Natural killer cell (primary cell): ENCODE data around the gene ELAVL2. TPM values are rescaled to one million over a fixed set of nuclear protein-coding genes. Genes with fewer than 3 reads are reported as not detected.

Experiments
- ATAC-seq, 3 donors: fragments of 150-1000 bp in 2 of 3; fragments of 200-7000 bp in 1 of 3; cut with Tn5 transposase; 1 replicate in 1 of 3; 2 replicates in 2 of 3; pipeline ENCODE4 v1.10.0; 2021; ENCODE audit warnings: mild to moderate bottlenecking in 2 of 3, moderate library complexity in 2 of 3
- DNase-seq, 2 donors: peaks; one replicate each; pipeline versions ENCODE4 v3.0.0 to v3.0.0-alpha.2; 2013 to 2021; ENCODE audit warnings: mixed read lengths in 1 of 2
- H3K27ac ChIP-seq: one replicate; pipeline ENCODE4 v1.5.1; 2013; ENCODE audit warnings: mild to moderate bottlenecking, low read length
- H3K27me3 ChIP-seq: one replicate; pipeline ENCODE4 v1.6.1; 2013; ENCODE audit warnings: low read length; ENCODE audit not compliant: control insufficient read depth, insufficient read depth
- H3K36me3 ChIP-seq: one replicate; pipeline ENCODE4 v1.6.1; 2013; ENCODE audit warnings: low read length; ENCODE audit not compliant: control insufficient read depth, insufficient read depth
- H3K4me1 ChIP-seq: one replicate; pipeline ENCODE4 v1.6.1; 2013; ENCODE audit warnings: low read length; ENCODE audit not compliant: control insufficient read depth, insufficient read depth
- H3K4me3 ChIP-seq: one replicate; pipeline ENCODE4 v1.5.1; 2013; ENCODE audit warnings: low read length
- H3K9me3 ChIP-seq: one replicate; pipeline ENCODE4 v1.6.1; 2013; ENCODE audit warnings: low read length; ENCODE audit not compliant: control insufficient read depth, insufficient read depth
- H3K27ac Mint-ChIP-seq, 2 donors: one replicate each; pipeline ENCODE4 v1.8.0; 2022; ENCODE audit warnings: mild to moderate bottlenecking in 2 of 2, mixed read lengths in 2 of 2, moderate library complexity in 1 of 2
- H3K27me3 Mint-ChIP-seq, 2 donors: one replicate each; pipeline ENCODE4 v1.8.0; 2022; ENCODE audit warnings: low read depth in 2 of 2, mixed read lengths in 2 of 2
- H3K36me3 Mint-ChIP-seq: one replicate; pipeline ENCODE4 v1.8.0; 2022; ENCODE audit warnings: mixed read lengths
- H3K4me1 Mint-ChIP-seq, 2 donors: one replicate each; pipeline ENCODE4 v1.8.0; 2022; ENCODE audit warnings: mixed read lengths in 2 of 2
- H3K4me3 Mint-ChIP-seq: one replicate; pipeline ENCODE4 v1.8.0; 2022; ENCODE audit warnings: mild to moderate bottlenecking, moderate library complexity, mixed read lengths
- H3K9me3 Mint-ChIP-seq, 2 donors: one replicate each; pipeline ENCODE4 v1.8.0; 2022; ENCODE audit warnings: mixed read lengths in 2 of 2
- WGBS: methylation state at CpG from one replicate; pipeline ENCODE4 v1.1.7; 2013; ENCODE audit warnings: missing lambda C conversion rate; ENCODE audit not compliant: insufficient coverage; 5-methylcytosine and 5-hydroxymethylcytosine counted together
- intact Hi-C: fragments of 100-400 bp; cut with micrococcal nuclease; formaldehyde crosslinking; loops from one replicate; pipeline ENCODE4 v1.14.2; 2022
- total RNA-seq, 4 donors: library from RNA; stranded (reverse); fragments of 120-200 nt in 1 of 4; gene quantifications; one replicate each; pipeline versions ENCODE4 v1.2.3 to v1.2.4, GENCODE V29; 2013 to 2022
- TF ChIP-seq, protein P1 (sequence below): fragments of 200-600 bp; IDR thresholded peaks from one replicate; pipeline ENCODE4 v1.8.0; 2022; ENCODE audit warnings: antibody characterized with exemption

Gene ELAVL2
- total RNA-seq, 3 donors from 2014 or later (not counting 1 experiment from before 2014, with no cell fraction given): not detected

DNA sequence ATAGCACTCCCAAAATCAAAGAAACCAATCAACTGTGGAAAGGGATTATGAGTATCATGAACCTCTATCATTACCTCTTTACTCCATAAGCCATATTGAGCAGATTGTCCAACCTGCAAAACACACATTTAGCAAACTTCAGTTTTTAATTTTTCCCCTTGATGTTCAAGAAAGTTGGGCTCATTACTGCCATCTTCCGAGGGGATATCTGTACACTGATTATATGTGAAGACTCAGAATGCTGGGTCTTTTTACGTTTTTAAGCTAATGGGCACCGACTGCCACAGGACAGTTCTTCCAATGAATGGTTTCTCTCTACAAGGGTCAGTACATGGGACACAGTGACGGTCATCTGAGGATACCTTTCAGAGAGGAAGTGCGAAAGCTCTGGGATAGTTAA, 132.7 kb downstream of the ELAVL2 start:
- H3K4me1 ChIP-seq: no peaks in the 10 kb centered on the region
- no peak for ATAC-seq
- H3K4me3 ChIP-seq: no peak overlapping the region
- H3K9me3 ChIP-seq: peaks cover 5% of the 10 kb centered on the region
- no peaks in the 10 kb centered on the region for H3K4me1 Mint-ChIP-seq
- no peak overlapping the region for H3K27ac Mint-ChIP-seq
- intact Hi-C loops: no loop called here
- no peaks in the 10 kb centered on the region for H3K36me3 Mint-ChIP-seq
- H3K36me3 ChIP-seq: no peaks in the 10 kb centered on the region
- H3K27me3 ChIP-seq: no peaks in the 10 kb centered on the region
- no peaks in the 10 kb centered on the region for H3K27me3 Mint-ChIP-seq
- no peak overlapping the region for H3K4me3 Mint-ChIP-seq
- TF ChIP-seq, protein P1, sequence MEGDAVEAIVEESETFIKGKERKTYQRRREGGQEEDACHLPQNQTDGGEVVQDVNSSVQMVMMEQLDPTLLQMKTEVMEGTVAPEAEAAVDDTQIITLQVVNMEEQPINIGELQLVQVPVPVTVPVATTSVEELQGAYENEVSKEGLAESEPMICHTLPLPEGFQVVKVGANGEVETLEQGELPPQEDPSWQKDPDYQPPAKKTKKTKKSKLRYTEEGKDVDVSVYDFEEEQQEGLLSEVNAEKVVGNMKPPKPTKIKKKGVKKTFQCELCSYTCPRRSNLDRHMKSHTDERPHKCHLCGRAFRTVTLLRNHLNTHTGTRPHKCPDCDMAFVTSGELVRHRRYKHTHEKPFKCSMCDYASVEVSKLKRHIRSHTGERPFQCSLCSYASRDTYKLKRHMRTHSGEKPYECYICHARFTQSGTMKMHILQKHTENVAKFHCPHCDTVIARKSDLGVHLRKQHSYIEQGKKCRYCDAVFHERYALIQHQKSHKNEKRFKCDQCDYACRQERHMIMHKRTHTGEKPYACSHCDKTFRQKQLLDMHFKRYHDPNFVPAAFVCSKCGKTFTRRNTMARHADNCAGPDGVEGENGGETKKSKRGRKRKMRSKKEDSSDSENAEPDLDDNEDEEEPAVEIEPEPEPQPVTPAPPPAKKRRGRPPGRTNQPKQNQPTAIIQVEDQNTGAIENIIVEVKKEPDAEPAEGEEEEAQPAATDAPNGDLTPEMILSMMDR: no peak
- H3K27ac ChIP-seq: no peak overlapping the region
- no peak for DNase-seq
- 91% methylated on average over 5 of the region's 5 CpGs for WGBS
- peaks cover 6 to 9% of the 10 kb centered on the region in 2 donors for H3K9me3 Mint-ChIP-seq

DNA sequence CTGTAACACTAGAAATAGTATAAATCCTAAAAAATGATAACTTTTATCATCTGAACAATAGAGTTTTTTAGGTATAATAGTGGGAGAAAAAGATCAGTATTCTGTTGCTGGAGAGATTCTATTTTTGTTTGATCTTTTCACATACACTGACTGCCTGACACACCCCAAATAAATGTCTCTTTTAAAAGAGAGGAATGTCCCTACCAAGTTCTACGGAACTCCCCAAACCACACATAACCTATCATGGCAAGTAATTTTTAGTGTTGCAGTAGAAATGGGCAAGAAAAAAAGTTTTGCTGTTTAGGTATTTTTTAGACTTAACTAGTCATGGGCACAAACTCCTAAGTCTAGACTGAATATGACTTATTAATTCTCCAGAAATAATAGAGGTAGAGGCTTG, 139.1 kb downstream of the ELAVL2 start:
- Histone ChIP-seq H3K36me3 (no peaks in the 10 kb centered on the region), H3K9me3 (no peaks in the 10 kb centered on the region), H3K4me3 (no peak overlapping the region), H3K4me1 (no peaks in the 10 kb centered on the region), H3K27ac (no peak overlapping the region), H3K27me3 (no peaks in the 10 kb centered on the region)
- H3K9me3 Mint-ChIP-seq: peaks cover 7 to 11% of the 10 kb centered on the region in 2 donors
- H3K36me3 Mint-ChIP-seq: peaks cover 8% of the 10 kb centered on the region
- H3K27ac Mint-ChIP-seq: no peak overlapping the region
- WGBS: no CpG with 5 or more reads among the region's 1 CpG
- no peak overlapping the region for H3K4me3 Mint-ChIP-seq
- H3K27me3 Mint-ChIP-seq: no peaks in the 10 kb centered on the region
- no peak for DNase-seq
- no peak for ATAC-seq
- TF ChIP-seq, protein P1: no peak
- intact Hi-C loops: no loop called here
- H3K4me1 Mint-ChIP-seq: no peaks in the 10 kb centered on the region

DNA sequence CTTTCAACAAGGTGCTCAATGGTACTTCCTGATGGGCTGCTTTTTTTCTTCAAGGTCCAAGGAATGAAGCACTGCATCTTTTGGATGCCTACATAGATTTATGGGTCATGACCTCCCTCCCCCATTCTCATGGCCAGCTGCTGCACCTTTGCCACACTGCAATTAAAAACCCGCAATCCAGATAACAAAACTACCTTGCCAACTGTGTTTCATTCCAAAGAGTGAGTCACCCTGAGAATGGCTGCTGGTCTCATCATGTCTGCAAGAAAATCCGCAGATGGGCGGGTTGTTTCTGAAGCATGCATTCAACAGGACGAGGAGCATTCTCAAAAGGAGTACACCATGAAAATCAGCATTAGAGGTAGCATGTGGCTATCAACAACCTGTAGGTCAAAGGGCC, 139.8 kb downstream of the ELAVL2 start:
- Histone ChIP-seq H3K36me3 (no peaks in the 10 kb centered on the region), H3K4me1 (no peaks in the 10 kb centered on the region), H3K4me3 (no peak overlapping the region), H3K27me3 (no peaks in the 10 kb centered on the region), H3K27ac (no peak overlapping the region), H3K9me3 (no peaks in the 10 kb centered on the region)
- 81% methylated on average over 4 of the region's 4 CpGs for WGBS
- TF ChIP-seq, protein P1: no peak
- H3K4me3 Mint-ChIP-seq: no peak overlapping the region
- H3K4me1 Mint-ChIP-seq: no peaks in the 10 kb centered on the region
- ATAC-seq (no peak), DNase-seq (no peak)
- H3K27ac Mint-ChIP-seq: no peak overlapping the region
- intact Hi-C loops: no loop called here
- H3K27me3 Mint-ChIP-seq: no peaks in the 10 kb centered on the region
- H3K36me3 Mint-ChIP-seq: peaks cover 12% of the 10 kb centered on the region
- peaks cover 8 to 9% of the 10 kb centered on the region in 2 donors for H3K9me3 Mint-ChIP-seq

- no peak overlapping the region for H3K4me3 ChIP-seq
- Mint-ChIP-seq H3K27me3 (no peaks in the 10 kb centered on the region), H3K4me3 (no peak overlapping the region), H3K9me3 (peaks cover 11 to 18% of the 10 kb centered on the region in 2 donors), H3K27ac (no peak overlapping the region), H3K36me3 (peaks cover 12% of the 10 kb centered on the region), H3K4me1 (no peaks in the 10 kb centered on the region)
- H3K27ac ChIP-seq: no peak overlapping the region
- no peaks in the 10 kb centered on the region for H3K4me1 ChIP-seq
- DNase-seq (no peak), ATAC-seq (no peak)
- intact Hi-C loops: no loop called here
- no peaks in the 10 kb centered on the region for H3K36me3 ChIP-seq
- WGBS: 85% methylated on average over 5 of the region's 7 CpGs
- TF ChIP-seq, protein P1: no peak
- H3K9me3 ChIP-seq: no peaks in the 10 kb centered on the region
- H3K27me3 ChIP-seq: no peaks in the 10 kb centered on the region
Measured at GRCh38 chr9:23683611-23684061, 142.4 kb downstream of the ELAVL2 start.
